Measurements from ENCODE around the gene WDR75. TPM values are rescaled to one million over a fixed set of nuclear protein-coding genes. Genes with fewer than 3 reads are reported as not detected.

The WDR75 gene
- total and polyA plus RNA-seq, 10 donors = 27.1 to 66.5 (median 38.4) TPM

GRCh38 chr2:189442468-189442867 is 1.2 kb downstream of the WDR75 start:
- peak overlapping the region in 6 of 8 donors; percentile 62 to 91 (median 84) for H3K4me3 ChIP-seq
- 82 to 95% (median 91%) methylated on average over 10 of the region's 10 CpGs for WGBS, 5 donors
- peaks cover 0 to 28% (median 0%) of the 10 kb centered on the region in 6 donors for H3K36me3 ChIP-seq
- no peaks in the 10 kb centered on the region for H3K9me3 ChIP-seq
- H3K4me1 ChIP-seq = peaks cover 19 to 76% (median 43%) of the 10 kb centered on the region in 6 donors
- DNase-seq = peak; percentile 64
- no peaks in the 10 kb centered on the region for H3K27me3 ChIP-seq (replicated peaks in 1 of 7)
- no peak overlapping the region for H3K27ac ChIP-seq
- TF ChIP-seq CTCF (IDR thresholded peaks at IDR 0.05 in 8 of 11, conservative IDR thresholded peaks at IDR 0.05 in 3 of 11) (no peak), POLR2A (IDR thresholded peaks at IDR 0.05) (no peak), POLR2AphosphoS5 (IDR thresholded peaks at IDR 0.05) (no peak)
- intact Hi-C loops (cut with DNase I; ENCODE audit: low total_unique reads) = no loop called here

- intact Hi-C loops (cut with DNase I; ENCODE audit: low total_unique reads) = no loop called here
- no peaks in the 10 kb centered on the region for H3K9me3 ChIP-seq
- DNase-seq = no peak
- peaks cover 19 to 70% (median 43%) of the 10 kb centered on the region in 6 donors for H3K4me1 ChIP-seq
- H3K27me3 ChIP-seq (replicated peaks in 1 of 7) = no peaks in the 10 kb centered on the region
- no peak for TF ChIP-seq POLR2AphosphoS5 (IDR thresholded peaks at IDR 0.05)
- TF ChIP-seq CTCF (IDR thresholded peaks at IDR 0.05 in 8 of 11, conservative IDR thresholded peaks at IDR 0.05 in 3 of 11) = no peak
- TF ChIP-seq POLR2A (IDR thresholded peaks at IDR 0.05) = no peak
- H3K4me3 ChIP-seq = no peak overlapping the region
- WGBS, 5 donors = 60 to 83% (median 72%) methylated on average over 1 of the region's 1 CpG
- H3K27ac ChIP-seq = no peak overlapping the region
- H3K36me3 ChIP-seq = peaks cover 4 to 46% (median 13%) of the 10 kb centered on the region in 6 donors
Measured at GRCh38 chr2:189444322-189444721, 3.0 kb downstream of the WDR75 start.

GRCh38 chr2:189446780-189447179 is 5.5 kb downstream of the WDR75 start:
- Histone ChIP-seq H3K27ac (no peak overlapping the region), H3K27me3 (replicated peaks in 1 of 7) (no peaks in the 10 kb centered on the region), H3K4me3 (no peak overlapping the region), H3K4me1 (peaks cover 19 to 58% (median 34%) of the 10 kb centered on the region in 6 donors), H3K36me3 (peaks cover 16 to 71% (median 36%) of the 10 kb centered on the region in 6 donors), H3K9me3 (no peaks in the 10 kb centered on the region)
- WGBS, 5 donors = 75 to 99% (median 92%) methylated on average over 2 of the region's 2 CpGs
- DNase-seq = no peak
- intact Hi-C loops (cut with DNase I; ENCODE audit: low total_unique reads) = no loop called here
- no peak for TF ChIP-seq POLR2A (IDR thresholded peaks at IDR 0.05)
- TF ChIP-seq POLR2AphosphoS5 (IDR thresholded peaks at IDR 0.05) = no peak
- TF ChIP-seq CTCF (IDR thresholded peaks at IDR 0.05 in 8 of 11, conservative IDR thresholded peaks at IDR 0.05 in 3 of 11) = no peak

GRCh38 chr2:189454009-189454408 is 12.7 kb downstream of the WDR75 start:
- H3K27me3 ChIP-seq (replicated peaks in 1 of 7) = no peaks in the 10 kb centered on the region
- no peaks in the 10 kb centered on the region for H3K9me3 ChIP-seq
- WGBS, 5 donors = 79 to 91% (median 86%) methylated on average over 2 of the region's 2 CpGs
- H3K4me1 ChIP-seq = no peaks in the 10 kb centered on the region
- DNase-seq = no peak
- H3K4me3 ChIP-seq = no peak overlapping the region
- TF ChIP-seq POLR2AphosphoS5 (IDR thresholded peaks at IDR 0.05) = no peak
- H3K27ac ChIP-seq = no peak overlapping the region
- intact Hi-C loops (cut with DNase I; ENCODE audit: low total_unique reads) = no loop called here
- H3K36me3 ChIP-seq = peaks cover 15 to 100% (median 94%) of the 10 kb centered on the region in 6 donors

Measured in spleen (tissue), 11 donors.